GM06990 (cell line): ENCODE results near the gene RHOBTB1.

Experiments
- DNase-seq: peaks from one replicate; pipeline ENCODE4 v3.0.0-alpha.2; 2011; ENCODE audit not compliant: insufficient read length; ENCODE audit errors: extremely low read depth
- H3K27me3 ChIP-seq: replicated peaks from 2 replicates; pipeline ENCODE4 v1.6.0; 2011; ENCODE audit warnings: low read length; ENCODE audit not compliant: control insufficient read depth, insufficient read depth
- H3K36me3 ChIP-seq: 2 replicates; pipeline ENCODE4 v1.5.1; 2011; ENCODE audit warnings: low read length; ENCODE audit not compliant: control insufficient read depth, insufficient read depth
- H3K4me3 ChIP-seq: replicated peaks from 2 replicates; pipeline ENCODE4 v1.5.1; 2011; ENCODE audit warnings: low read depth, mild to moderate bottlenecking, control low read depth, low read length
- TF ChIP-seq, protein P1 (sequence below): IDR thresholded peaks from 2 replicates; pipeline ENCODE4 v1.5.1; 2011; ENCODE audit warnings: low read length, control low read depth, mild to moderate bottlenecking, inconsistent platforms; ENCODE audit not compliant: insufficient read depth, poor library complexity, severe bottlenecking

The RHOBTB1 gene

DNA sequence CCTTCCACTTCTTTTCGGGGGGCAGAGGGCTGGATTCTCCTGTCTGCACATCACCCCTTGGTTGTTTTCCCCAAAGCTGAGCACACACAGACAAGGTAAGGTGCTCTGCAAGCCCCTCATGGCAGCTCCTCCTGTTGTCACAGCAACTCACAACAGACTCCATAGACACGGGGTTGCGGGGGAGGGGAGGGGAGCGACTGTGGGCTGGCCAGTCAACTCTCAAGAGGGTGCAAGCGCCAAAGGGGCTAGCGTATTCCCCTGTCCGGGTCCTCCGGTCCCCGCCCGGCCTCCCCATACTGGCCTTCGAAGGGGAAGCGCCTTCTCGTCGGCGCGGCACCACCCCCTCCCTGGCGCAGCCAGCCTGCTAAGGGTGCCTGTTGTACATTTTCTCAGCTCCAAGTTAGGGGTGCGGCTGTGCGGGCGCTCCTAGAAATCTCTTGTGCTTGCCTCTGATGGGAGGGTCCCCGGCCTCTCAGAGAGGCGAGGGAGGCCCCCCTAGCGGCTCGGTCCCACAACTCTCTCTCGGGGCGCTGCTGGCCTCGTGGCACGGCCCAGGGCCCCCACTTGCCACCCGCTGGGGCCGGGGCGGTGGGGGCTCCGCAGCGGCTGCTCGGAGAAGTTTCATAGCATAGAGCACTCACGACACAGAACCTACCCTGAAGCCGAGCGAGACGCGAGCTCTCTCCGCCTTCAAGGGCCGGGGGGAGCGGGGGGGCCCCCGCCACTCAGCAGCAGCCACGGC is 498 bp downstream of the RHOBTB1 start:
- DNase-seq, result peak; percentile 9

DNA sequence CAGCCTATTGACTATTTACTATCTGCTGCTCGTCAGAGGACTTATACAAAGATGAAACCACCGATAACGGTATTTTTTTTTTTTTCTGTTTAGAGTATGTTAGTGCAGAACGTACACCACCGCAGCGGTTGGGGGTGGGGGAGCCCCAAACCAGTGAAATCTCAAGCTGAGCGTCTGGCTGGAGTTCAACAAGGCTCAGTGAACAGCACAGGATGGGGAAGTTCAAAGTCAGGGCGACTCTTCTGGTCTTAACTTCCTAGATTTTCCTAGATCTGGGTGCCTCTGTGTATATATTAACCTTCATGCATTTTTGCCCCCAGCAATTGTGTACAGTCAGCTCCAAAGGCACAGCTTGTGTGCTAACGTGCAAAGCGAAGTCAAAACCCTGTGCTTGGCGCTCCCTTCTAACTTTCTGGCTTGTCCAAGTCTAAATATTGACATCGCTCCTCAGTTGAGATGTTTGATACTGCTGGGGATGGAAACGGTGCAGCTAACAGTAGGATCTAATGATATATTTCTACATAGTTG is 1.1 kb downstream of the RHOBTB1 start:
- TF ChIP-seq, protein P1, sequence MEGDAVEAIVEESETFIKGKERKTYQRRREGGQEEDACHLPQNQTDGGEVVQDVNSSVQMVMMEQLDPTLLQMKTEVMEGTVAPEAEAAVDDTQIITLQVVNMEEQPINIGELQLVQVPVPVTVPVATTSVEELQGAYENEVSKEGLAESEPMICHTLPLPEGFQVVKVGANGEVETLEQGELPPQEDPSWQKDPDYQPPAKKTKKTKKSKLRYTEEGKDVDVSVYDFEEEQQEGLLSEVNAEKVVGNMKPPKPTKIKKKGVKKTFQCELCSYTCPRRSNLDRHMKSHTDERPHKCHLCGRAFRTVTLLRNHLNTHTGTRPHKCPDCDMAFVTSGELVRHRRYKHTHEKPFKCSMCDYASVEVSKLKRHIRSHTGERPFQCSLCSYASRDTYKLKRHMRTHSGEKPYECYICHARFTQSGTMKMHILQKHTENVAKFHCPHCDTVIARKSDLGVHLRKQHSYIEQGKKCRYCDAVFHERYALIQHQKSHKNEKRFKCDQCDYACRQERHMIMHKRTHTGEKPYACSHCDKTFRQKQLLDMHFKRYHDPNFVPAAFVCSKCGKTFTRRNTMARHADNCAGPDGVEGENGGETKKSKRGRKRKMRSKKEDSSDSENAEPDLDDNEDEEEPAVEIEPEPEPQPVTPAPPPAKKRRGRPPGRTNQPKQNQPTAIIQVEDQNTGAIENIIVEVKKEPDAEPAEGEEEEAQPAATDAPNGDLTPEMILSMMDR, result no peak
- H3K4me3 ChIP-seq, result peak overlapping the region; percentile 50; the same call in 1 of the 2 replicates
- H3K36me3 ChIP-seq, result no peaks in the 10 kb centered on the region
- peaks cover 5% of the 10 kb centered on the region for H3K27me3 ChIP-seq
- peak; percentile 14 for DNase-seq

More for the DNA sequence above, 498 bp downstream of the RHOBTB1 start:
- peak overlapping the region; percentile 50 for H3K4me3 ChIP-seq
- peaks cover 5% of the 10 kb centered on the region for H3K27me3 ChIP-seq
- H3K36me3 ChIP-seq, result no peaks in the 10 kb centered on the region
- TF ChIP-seq, protein P1, result no peak

DNA sequence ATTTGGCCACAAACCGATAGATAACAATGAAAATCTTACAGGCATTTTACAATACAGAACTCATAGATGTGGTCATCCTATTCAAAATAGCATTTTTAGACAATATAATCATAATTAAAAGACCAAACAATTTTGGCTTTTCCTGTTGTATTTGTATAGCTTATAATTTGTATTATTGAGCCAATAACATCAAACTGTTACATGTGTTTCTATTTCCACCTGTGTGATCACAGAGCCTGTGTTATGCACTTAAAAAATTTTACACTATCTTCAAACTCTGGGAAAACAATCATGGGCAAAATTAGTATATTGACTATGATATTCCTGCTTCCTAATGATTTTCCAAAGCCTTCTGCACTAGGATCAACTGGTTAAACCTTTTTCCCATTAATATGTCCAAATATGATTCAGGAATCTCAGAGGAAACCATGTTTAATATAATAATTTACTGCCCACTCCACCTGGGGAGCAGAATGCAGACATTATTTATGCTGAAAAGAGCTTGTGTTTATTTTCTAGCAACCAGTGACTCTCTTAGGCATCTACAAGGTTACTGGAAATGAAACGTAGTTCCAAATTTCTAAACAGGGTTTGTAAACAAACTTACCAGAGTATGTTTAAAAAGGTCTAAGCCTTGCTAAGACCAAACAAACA is 1.7 kb downstream of the RHOBTB1 start:
- H3K4me3 ChIP-seq, result no peak overlapping the region
- TF ChIP-seq, protein P1, result no peak
- no peak for DNase-seq
- peaks cover 5% of the 10 kb centered on the region for H3K27me3 ChIP-seq
- H3K36me3 ChIP-seq, result no peaks in the 10 kb centered on the region

DNA sequence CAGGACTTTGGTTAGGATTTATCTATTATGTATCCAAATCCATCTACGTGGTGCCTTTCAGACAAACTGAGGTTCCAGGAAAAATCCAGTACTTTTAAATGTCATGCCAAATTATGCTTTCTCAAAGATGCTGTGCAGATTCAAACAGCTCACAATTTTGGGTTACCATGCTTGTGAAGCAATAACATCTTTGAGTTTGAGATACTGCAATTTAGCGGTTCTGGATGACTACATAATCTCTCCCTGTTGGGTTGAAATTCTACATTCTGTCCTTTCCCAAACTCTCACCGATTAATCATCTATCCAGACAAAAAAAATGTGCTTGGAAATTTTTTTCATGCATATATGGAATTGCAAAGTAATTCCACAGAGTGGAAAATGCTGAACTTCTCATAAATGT is 3.5 kb downstream of the RHOBTB1 start:
- Histone ChIP-seq H3K27me3 (peaks cover 5% of the 10 kb centered on the region), H3K4me3 (no peak overlapping the region), H3K36me3 (no peaks in the 10 kb centered on the region)
- TF ChIP-seq, protein P1, result no peak
- DNase-seq, result no peak

DNA sequence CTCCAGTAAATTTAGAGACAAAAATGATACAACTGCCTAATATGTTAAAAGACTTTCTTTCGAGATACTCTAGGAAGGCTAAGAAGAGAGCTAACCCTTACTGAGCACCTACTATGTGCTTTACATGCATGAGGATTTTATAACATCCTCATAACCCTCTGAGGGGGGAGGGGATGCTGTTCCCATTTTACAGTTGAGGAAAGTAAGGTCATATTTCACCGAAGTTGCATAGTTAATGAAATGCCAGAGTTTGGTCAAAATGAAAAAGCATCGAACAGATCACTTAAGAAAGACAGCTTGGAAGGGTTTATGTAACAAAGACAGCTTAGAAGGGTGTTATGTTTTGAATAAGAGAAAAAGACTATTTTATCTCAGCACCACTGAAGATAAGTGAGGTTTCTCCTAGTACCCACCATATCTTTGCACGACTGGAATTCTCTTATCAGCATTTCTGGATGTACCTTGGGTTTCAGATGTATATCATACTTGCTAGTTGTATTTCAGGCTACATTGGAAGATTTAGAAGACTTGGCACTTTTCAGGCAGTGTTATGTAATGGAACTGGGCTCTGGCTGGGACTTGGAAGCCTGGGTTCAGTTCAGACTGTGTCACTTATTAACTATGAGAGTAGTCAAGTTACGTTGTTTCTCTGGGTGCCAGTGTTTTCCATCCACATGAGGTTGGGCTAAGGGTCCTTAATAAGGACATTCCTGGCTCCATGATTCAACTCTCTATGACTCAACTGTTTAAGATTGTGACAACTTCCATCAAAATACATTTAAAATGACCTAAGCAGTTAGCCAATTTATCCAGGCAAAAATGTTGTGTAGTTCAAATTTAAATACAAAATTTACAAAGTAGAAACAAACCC is 6.0 kb downstream of the RHOBTB1 start:
- H3K36me3 ChIP-seq, result no peaks in the 10 kb centered on the region
- H3K27me3 ChIP-seq, result peaks cover 2% of the 10 kb centered on the region
- H3K4me3 ChIP-seq, result no peak overlapping the region
- no peak for DNase-seq
- TF ChIP-seq, protein P1, result no peak
